ENCODE results near the gene SLC35F1. TPM values are rescaled to one million over a fixed set of nuclear protein-coding genes. Genes with fewer than 3 reads are reported as not detected.

SLC35F1 gene
- total RNA-seq, 2 donors from 2014 or later: 1.1 to 1.3 TPM

DNA sequence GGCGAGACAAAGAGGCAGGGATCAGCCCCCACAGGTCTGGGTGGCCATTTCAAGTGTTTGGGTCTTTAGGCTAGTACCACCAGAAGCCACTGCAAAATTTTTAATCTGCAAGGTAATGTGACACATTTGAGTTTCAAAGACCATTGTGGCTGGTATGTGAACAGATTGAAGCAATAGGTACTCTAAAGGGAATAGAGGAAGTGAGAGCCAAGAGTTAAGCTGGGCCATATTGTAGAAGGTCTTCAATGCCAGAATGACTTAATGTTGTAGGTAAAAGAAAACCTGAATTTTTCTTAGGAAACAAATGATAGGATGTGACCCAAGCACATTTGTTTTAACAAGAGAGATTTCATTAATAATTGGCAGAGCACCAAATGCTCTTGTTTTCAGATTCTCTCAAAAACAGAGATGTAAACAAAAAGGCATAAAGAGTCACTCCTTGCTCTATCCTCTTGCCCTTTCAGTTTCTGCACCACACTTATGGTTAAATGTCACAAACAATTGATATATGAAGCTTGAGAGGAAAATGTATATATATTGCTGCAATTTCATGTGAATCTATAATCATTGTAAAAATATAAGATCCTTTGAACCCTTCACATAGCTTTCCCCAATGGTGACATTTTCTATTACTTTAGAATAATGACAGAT, 333.9 kb downstream of the SLC35F1 start:
- no peak overlapping the region for H3K27ac ChIP-seq
- TF ChIP-seq, protein P1, sequence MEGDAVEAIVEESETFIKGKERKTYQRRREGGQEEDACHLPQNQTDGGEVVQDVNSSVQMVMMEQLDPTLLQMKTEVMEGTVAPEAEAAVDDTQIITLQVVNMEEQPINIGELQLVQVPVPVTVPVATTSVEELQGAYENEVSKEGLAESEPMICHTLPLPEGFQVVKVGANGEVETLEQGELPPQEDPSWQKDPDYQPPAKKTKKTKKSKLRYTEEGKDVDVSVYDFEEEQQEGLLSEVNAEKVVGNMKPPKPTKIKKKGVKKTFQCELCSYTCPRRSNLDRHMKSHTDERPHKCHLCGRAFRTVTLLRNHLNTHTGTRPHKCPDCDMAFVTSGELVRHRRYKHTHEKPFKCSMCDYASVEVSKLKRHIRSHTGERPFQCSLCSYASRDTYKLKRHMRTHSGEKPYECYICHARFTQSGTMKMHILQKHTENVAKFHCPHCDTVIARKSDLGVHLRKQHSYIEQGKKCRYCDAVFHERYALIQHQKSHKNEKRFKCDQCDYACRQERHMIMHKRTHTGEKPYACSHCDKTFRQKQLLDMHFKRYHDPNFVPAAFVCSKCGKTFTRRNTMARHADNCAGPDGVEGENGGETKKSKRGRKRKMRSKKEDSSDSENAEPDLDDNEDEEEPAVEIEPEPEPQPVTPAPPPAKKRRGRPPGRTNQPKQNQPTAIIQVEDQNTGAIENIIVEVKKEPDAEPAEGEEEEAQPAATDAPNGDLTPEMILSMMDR (IDR thresholded peaks at IDR 0.05): no peak
- no peaks in the 10 kb centered on the region for H3K27me3 ChIP-seq
- no peak for DNase-seq (ENCODE audit: low spot score)
- no peaks in the 10 kb centered on the region for H3K36me3 ChIP-seq
- H3K4me1 ChIP-seq: no peaks in the 10 kb centered on the region
- H3K9me3 ChIP-seq: no peaks in the 10 kb centered on the region
- no peak overlapping the region for H3K4me3 ChIP-seq

DNA sequence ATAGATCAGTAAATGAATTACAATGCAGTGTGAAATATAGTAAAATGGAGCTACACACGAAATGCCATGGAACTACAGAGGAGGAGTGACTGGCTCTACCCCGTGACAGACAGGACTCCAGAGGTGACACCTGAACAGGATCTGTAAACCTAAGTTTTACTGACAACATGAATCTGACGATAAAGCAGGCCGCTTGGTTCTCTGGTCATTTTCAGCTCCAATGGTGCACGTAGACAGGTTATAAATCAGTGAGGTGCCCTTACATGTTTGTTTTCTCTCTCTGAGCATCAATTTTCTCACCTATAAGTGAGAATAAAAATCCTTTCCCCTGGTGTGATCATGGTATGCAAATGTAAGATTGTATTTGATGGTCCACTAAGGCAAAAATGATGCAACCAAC, 339.3 kb downstream of the SLC35F1 start:
- Histone ChIP-seq H3K4me1 (no peaks in the 10 kb centered on the region), H3K9me3 (no peaks in the 10 kb centered on the region), H3K36me3 (no peaks in the 10 kb centered on the region), H3K27ac (no peak overlapping the region), H3K4me3 (no peak overlapping the region), H3K27me3 (no peaks in the 10 kb centered on the region)
- TF ChIP-seq, protein P1 (IDR thresholded peaks at IDR 0.05): no peak
- DNase-seq (ENCODE audit: low spot score): no peak

DNA sequence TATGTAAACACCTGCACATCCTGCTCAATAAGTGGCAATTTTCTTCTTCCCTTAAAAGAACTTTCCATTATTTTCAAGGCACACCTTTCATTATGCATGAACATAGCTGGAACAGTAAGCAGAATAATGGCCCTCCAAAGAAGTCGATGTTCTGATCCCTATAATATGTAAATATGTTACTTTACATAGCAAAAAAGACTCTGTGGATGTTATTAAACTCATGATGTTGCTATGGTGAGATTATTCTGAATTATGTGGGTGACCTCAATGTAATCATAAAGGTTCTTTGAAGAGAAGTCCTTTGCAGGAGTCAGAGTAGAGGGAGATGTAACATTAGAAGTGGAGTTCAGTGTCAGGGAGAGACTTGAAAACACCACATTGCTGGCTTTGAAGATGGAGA, 341.1 kb downstream of the SLC35F1 start:
- Histone ChIP-seq H3K27me3 (no peaks in the 10 kb centered on the region), H3K4me3 (no peak overlapping the region), H3K27ac (no peak overlapping the region), H3K36me3 (no peaks in the 10 kb centered on the region), H3K9me3 (no peaks in the 10 kb centered on the region), H3K4me1 (no peaks in the 10 kb centered on the region)
- TF ChIP-seq, protein P1 (IDR thresholded peaks at IDR 0.05): no peak
- DNase-seq (ENCODE audit: low spot score): no peak

DNA sequence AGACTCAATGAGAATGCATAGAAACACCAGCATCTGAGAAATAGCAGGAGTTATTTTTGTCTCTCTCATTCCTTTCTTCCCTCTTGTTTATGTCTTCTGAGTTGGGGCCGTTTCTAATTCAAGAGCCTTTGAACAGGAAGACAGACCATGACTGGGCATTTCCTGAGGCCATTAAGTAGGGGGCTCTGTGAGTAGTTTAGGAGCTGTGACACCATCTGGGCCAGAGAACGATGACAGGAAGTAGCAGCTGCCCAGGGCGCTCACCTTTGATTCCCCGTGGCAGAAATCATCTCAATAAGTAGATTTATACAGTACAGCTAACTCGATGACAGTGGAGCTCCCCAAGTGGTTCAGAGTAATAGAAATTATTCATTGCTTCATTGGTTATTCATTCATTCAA, 342.6 kb downstream of the SLC35F1 start:
- H3K27ac ChIP-seq: no peak overlapping the region
- no peak for DNase-seq (ENCODE audit: low spot score)
- no peak overlapping the region for H3K4me3 ChIP-seq
- TF ChIP-seq, protein P1 (IDR thresholded peaks at IDR 0.05): no peak
- H3K36me3 ChIP-seq: no peaks in the 10 kb centered on the region
- H3K9me3 ChIP-seq: no peaks in the 10 kb centered on the region
- no peaks in the 10 kb centered on the region for H3K4me1 ChIP-seq
- no peaks in the 10 kb centered on the region for H3K27me3 ChIP-seq

DNA sequence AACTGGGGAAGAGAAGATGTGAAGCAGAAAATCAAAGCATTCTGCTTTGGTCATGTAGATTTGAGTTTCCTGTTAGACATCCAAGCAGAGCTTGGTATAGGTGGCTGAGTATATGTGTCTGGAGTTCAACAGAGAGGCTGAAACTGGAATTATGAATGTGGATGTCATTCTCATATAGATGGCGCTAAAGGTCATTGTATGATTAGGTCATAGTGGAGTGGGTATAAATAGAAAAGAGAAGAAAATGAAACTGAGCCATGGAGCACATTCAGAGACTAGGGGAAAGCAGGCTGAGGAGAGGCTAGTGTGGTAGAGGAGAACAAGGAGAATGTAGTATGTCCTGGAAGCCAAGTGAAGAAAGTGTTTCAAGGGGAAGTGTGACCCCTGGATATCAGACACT, 345.4 kb downstream of the SLC35F1 start:
- H3K4me1 ChIP-seq: no peaks in the 10 kb centered on the region
- H3K27me3 ChIP-seq: no peaks in the 10 kb centered on the region
- no peaks in the 10 kb centered on the region for H3K9me3 ChIP-seq
- H3K4me3 ChIP-seq: no peak overlapping the region
- TF ChIP-seq, protein P1 (IDR thresholded peaks at IDR 0.05): no peak
- no peaks in the 10 kb centered on the region for H3K36me3 ChIP-seq
- DNase-seq (ENCODE audit: low spot score): no peak
- H3K27ac ChIP-seq: no peak overlapping the region

DNA sequence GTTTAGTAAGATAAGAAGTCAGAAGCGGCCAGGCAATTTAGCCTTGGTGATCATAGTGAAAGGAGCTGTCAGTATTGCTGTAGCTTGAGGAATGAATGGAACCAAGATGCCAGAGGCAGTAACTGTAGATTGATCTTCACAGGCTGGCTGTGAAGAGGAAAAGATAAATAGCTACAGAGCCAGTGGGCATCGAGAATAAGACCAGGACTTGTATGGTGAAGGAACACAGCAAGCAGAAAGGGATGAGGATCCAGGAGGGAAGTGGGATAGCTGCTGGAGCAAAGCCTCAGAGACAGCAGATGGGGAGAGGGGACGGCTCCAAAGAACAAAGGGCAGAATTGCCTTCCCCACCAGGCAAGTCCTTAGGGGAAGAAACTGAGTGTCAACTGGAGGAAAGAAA, 346.7 kb downstream of the SLC35F1 start:
- no peak for DNase-seq (ENCODE audit: low spot score)
- Histone ChIP-seq H3K4me3 (no peak overlapping the region), H3K27me3 (no peaks in the 10 kb centered on the region), H3K4me1 (no peaks in the 10 kb centered on the region), H3K9me3 (no peaks in the 10 kb centered on the region), H3K27ac (no peak overlapping the region), H3K36me3 (no peaks in the 10 kb centered on the region)
- TF ChIP-seq, protein P1 (IDR thresholded peaks at IDR 0.05): no peak
